ENCODE measurements around the gene PLAC9.
A peak's percentile ranks its signal among the peaks of the same experiment; 100 is the strongest.
"Not testable (repeated sequence)": the region's sequence is repeated elsewhere in the genome, so short reads cannot be mapped to it uniquely, and the experiment has no call there.

The PLAC9 gene

GRCh38 chr10:80140251-80140650 is 7.7 kb downstream of the PLAC9 start:
- Histone ChIP-seq H3K9me3 (ENCODE audit: low read length) (no peaks in the 10 kb centered on the region), H3K27me3 (ENCODE audit: control insufficient read depth in 1 of 2, insufficient read depth in 2 of 2, low read length in 2 of 2) (peaks cover 0 to 5% of the 10 kb centered on the region in 2 donors), H3K4me1 (ENCODE audit: insufficient read depth, low read length) (peaks cover 12% of the 10 kb centered on the region), H3K9ac (ENCODE audit: low read length) (no peak overlapping the region), H3K36me3 (ENCODE audit: insufficient read depth, low read length) (no peaks in the 10 kb centered on the region), H3K4me3 (ENCODE audit: low read depth in 1 of 2, low read length in 2 of 2) (no peak overlapping the region), H3K27ac (ENCODE audit: low read depth, low read length) (no peak overlapping the region)

GRCh38 chr10:80141696-80142460 is 9.3 kb downstream of the PLAC9 start:
- no peaks in the 10 kb centered on the region for H3K36me3 ChIP-seq (ENCODE audit: insufficient read depth, low read length)
- no peaks in the 10 kb centered on the region for H3K9me3 ChIP-seq (ENCODE audit: low read length)
- H3K9ac ChIP-seq (ENCODE audit: low read length): no peak overlapping the region
- H3K4me3 ChIP-seq (ENCODE audit: low read depth in 1 of 2, low read length in 2 of 2): no peak overlapping the region
- peaks cover 0 to 4% of the 10 kb centered on the region in 2 donors for H3K27me3 ChIP-seq (ENCODE audit: control insufficient read depth in 1 of 2, insufficient read depth in 2 of 2, low read length in 2 of 2)
- no peak overlapping the region for H3K27ac ChIP-seq (ENCODE audit: low read depth, low read length)
- peaks cover 12% of the 10 kb centered on the region for H3K4me1 ChIP-seq (ENCODE audit: insufficient read depth, low read length)

- peaks cover 12% of the 10 kb centered on the region for H3K4me1 ChIP-seq (ENCODE audit: insufficient read depth, low read length)
- H3K27ac ChIP-seq (ENCODE audit: low read depth, low read length): no peak overlapping the region
- H3K9ac ChIP-seq (ENCODE audit: low read length): no peak overlapping the region
- peaks cover 5% of the 10 kb centered on the region for H3K36me3 ChIP-seq (ENCODE audit: insufficient read depth, low read length)
- no peaks in the 10 kb centered on the region for H3K27me3 ChIP-seq (ENCODE audit: control insufficient read depth in 1 of 2, insufficient read depth in 2 of 2, low read length in 2 of 2)
- no peaks in the 10 kb centered on the region for H3K9me3 ChIP-seq (ENCODE audit: low read length)
- peak overlapping the region in 1 of 2 donors; percentile 38 for H3K4me3 ChIP-seq (ENCODE audit: low read depth in 1 of 2, low read length in 2 of 2)
Measured at GRCh38 chr10:80144067-80144695, 11.7 kb downstream of the PLAC9 start.

- H3K9me3 ChIP-seq (ENCODE audit: low read length): no peaks in the 10 kb centered on the region
- peaks cover 12% of the 10 kb centered on the region for H3K4me1 ChIP-seq (ENCODE audit: insufficient read depth, low read length)
- no peak overlapping the region for H3K27ac ChIP-seq (ENCODE audit: low read depth, low read length)
- peaks cover 5% of the 10 kb centered on the region for H3K36me3 ChIP-seq (ENCODE audit: insufficient read depth, low read length)
- no peak overlapping the region for H3K9ac ChIP-seq (ENCODE audit: low read length)
- no peak overlapping the region for H3K4me3 ChIP-seq (ENCODE audit: low read depth in 1 of 2, low read length in 2 of 2)
- no peaks in the 10 kb centered on the region for H3K27me3 ChIP-seq (ENCODE audit: control insufficient read depth in 1 of 2, insufficient read depth in 2 of 2, low read length in 2 of 2)
Measured at GRCh38 chr10:80144696-80145131, 12.2 kb downstream of the PLAC9 start.

GRCh38 chr10:80145406-80146308 is 13.1 kb downstream of the PLAC9 start:
- H3K9ac ChIP-seq (ENCODE audit: low read length); H3K27me3 ChIP-seq (ENCODE audit: control insufficient read depth in 1 of 2, insufficient read depth in 2 of 2, low read length in 2 of 2); H3K4me3 ChIP-seq (ENCODE audit: low read depth in 1 of 2, low read length in 2 of 2); H3K27ac ChIP-seq (ENCODE audit: low read depth, low read length); H3K36me3 ChIP-seq (ENCODE audit: insufficient read depth, low read length); H3K9me3 ChIP-seq (ENCODE audit: low read length): not testable (repeated sequence)
- peaks cover 12% of the 10 kb centered on the region for H3K4me1 ChIP-seq (ENCODE audit: insufficient read depth, low read length)

GRCh38 chr10:80146918-80147317 is 14.4 kb downstream of the PLAC9 start:
- Histone ChIP-seq H3K9ac (ENCODE audit: low read length) (no peak overlapping the region), H3K4me3 (ENCODE audit: low read depth in 1 of 2, low read length in 2 of 2) (no peak overlapping the region), H3K36me3 (ENCODE audit: insufficient read depth, low read length) (peaks cover 7% of the 10 kb centered on the region), H3K9me3 (ENCODE audit: low read length) (no peaks in the 10 kb centered on the region), H3K4me1 (ENCODE audit: insufficient read depth, low read length) (peaks cover 12% of the 10 kb centered on the region), H3K27ac (ENCODE audit: low read depth, low read length) (no peak overlapping the region), H3K27me3 (ENCODE audit: control insufficient read depth in 1 of 2, insufficient read depth in 2 of 2, low read length in 2 of 2) (no peaks in the 10 kb centered on the region)

GRCh38 chr10:80148166-80148805 is 15.8 kb downstream of the PLAC9 start:
- H3K27me3 ChIP-seq (ENCODE audit: control insufficient read depth in 1 of 2, insufficient read depth in 2 of 2, low read length in 2 of 2): no peaks in the 10 kb centered on the region
- no peak overlapping the region for H3K27ac ChIP-seq (ENCODE audit: low read depth, low read length)
- H3K4me1 ChIP-seq (ENCODE audit: insufficient read depth, low read length): peaks cover 12% of the 10 kb centered on the region
- H3K4me3 ChIP-seq (ENCODE audit: low read depth in 1 of 2, low read length in 2 of 2): no peak overlapping the region
- H3K9me3 ChIP-seq (ENCODE audit: low read length): no peaks in the 10 kb centered on the region
- H3K36me3 ChIP-seq (ENCODE audit: insufficient read depth, low read length): peaks cover 20% of the 10 kb centered on the region
- H3K9ac ChIP-seq (ENCODE audit: low read length): no peak overlapping the region

- Histone ChIP-seq H3K9me3 (ENCODE audit: low read length) (no peaks in the 10 kb centered on the region), H3K4me1 (ENCODE audit: insufficient read depth, low read length) (peaks cover 7% of the 10 kb centered on the region), H3K27ac (ENCODE audit: low read depth, low read length) (no peak overlapping the region), H3K9ac (ENCODE audit: low read length) (no peak overlapping the region), H3K4me3 (ENCODE audit: low read depth in 1 of 2, low read length in 2 of 2) (no peak overlapping the region), H3K27me3 (ENCODE audit: control insufficient read depth in 1 of 2, insufficient read depth in 2 of 2, low read length in 2 of 2) (no peaks in the 10 kb centered on the region), H3K36me3 (ENCODE audit: insufficient read depth, low read length) (peaks cover 25% of the 10 kb centered on the region)
Measured at GRCh38 chr10:80149123-80149522, 16.6 kb downstream of the PLAC9 start.

GRCh38 chr10:80150172-80150571 is 17.6 kb downstream of the PLAC9 start:
- Histone ChIP-seq H3K4me1 (ENCODE audit: insufficient read depth, low read length) (no peaks in the 10 kb centered on the region), H3K27ac (ENCODE audit: low read depth, low read length) (no peak overlapping the region), H3K9me3 (ENCODE audit: low read length) (no peaks in the 10 kb centered on the region), H3K36me3 (ENCODE audit: insufficient read depth, low read length) (peaks cover 34% of the 10 kb centered on the region), H3K27me3 (ENCODE audit: control insufficient read depth in 1 of 2, insufficient read depth in 2 of 2, low read length in 2 of 2) (no peaks in the 10 kb centered on the region), H3K4me3 (ENCODE audit: low read depth in 1 of 2, low read length in 2 of 2) (no peak overlapping the region), H3K9ac (ENCODE audit: low read length) (no peak overlapping the region)

- H3K4me3 ChIP-seq (ENCODE audit: low read depth in 1 of 2, low read length in 2 of 2): no peak overlapping the region
- H3K9ac ChIP-seq (ENCODE audit: low read length): no peak overlapping the region
- H3K9me3 ChIP-seq (ENCODE audit: low read length): no peaks in the 10 kb centered on the region
- peaks cover 9% of the 10 kb centered on the region for H3K4me1 ChIP-seq (ENCODE audit: insufficient read depth, low read length)
- H3K27me3 ChIP-seq (ENCODE audit: control insufficient read depth in 1 of 2, insufficient read depth in 2 of 2, low read length in 2 of 2): no peaks in the 10 kb centered on the region
- peaks cover 60% of the 10 kb centered on the region for H3K36me3 ChIP-seq (ENCODE audit: insufficient read depth, low read length)
- H3K27ac ChIP-seq (ENCODE audit: low read depth, low read length): no peak overlapping the region
Measured at GRCh38 chr10:80152820-80153219, 20.3 kb downstream of the PLAC9 start.

- Histone ChIP-seq H3K9me3 (ENCODE audit: low read length) (no peaks in the 10 kb centered on the region), H3K4me1 (ENCODE audit: insufficient read depth, low read length) (peaks cover 16% of the 10 kb centered on the region), H3K9ac (ENCODE audit: low read length) (no peak overlapping the region), H3K36me3 (ENCODE audit: insufficient read depth, low read length) (peaks cover 65% of the 10 kb centered on the region), H3K4me3 (ENCODE audit: low read depth in 1 of 2, low read length in 2 of 2) (no peak overlapping the region), H3K27ac (ENCODE audit: low read depth, low read length) (no peak overlapping the region), H3K27me3 (ENCODE audit: control insufficient read depth in 1 of 2, insufficient read depth in 2 of 2, low read length in 2 of 2) (no peaks in the 10 kb centered on the region)
Measured at GRCh38 chr10:80153460-80153859, 20.9 kb downstream of the PLAC9 start.
